Neural progenitor cell (in vitro differentiated cells): ENCODE data around the gene GRK3. TPM values are rescaled to one million over a fixed set of nuclear protein-coding genes. Genes with fewer than 3 reads are reported as not detected.

Experiments
- DNase-seq: peaks from one replicate; pipeline ENCODE4 v3.0.0-alpha.2; 2016; ENCODE audit warnings: low spot score
- H2AFZ ChIP-seq: fragments of 200-600 bp; sonication (generic); replicated peaks from 2 replicates; pipeline ENCODE4 v1.6.1; 2016; ENCODE audit warnings: antibody characterized with exemption
- H3F3A ChIP-seq: fragments of 200-600 bp; sonication (generic); 2 replicates; pipeline ENCODE4 v1.6.1; 2016; ENCODE audit warnings: antibody characterized with exemption, low read depth
- H3K27ac ChIP-seq: fragments of 200-600 bp; sonication (generic); 2 replicates; pipeline ENCODE4 v1.5.1; 2016; ENCODE audit warnings: mild to moderate bottlenecking
- H3K27me3 ChIP-seq: fragments of 200-600 bp; sonication (generic); 2 replicates; pipeline ENCODE4 v1.6.1; 2016; ENCODE audit warnings: mild to moderate bottlenecking, moderate library complexity
- H3K36me3 ChIP-seq: fragments of 200-600 bp; sonication (generic); 2 replicates; pipeline ENCODE4 v1.5.1; 2016
- H3K4me1 ChIP-seq: fragments of 200-600 bp; sonication (generic); 2 replicates; pipeline ENCODE4 v1.6.1; 2016; ENCODE audit warnings: mixed run types
- H3K4me2 ChIP-seq: fragments of 200-600 bp; sonication (generic); 2 replicates; pipeline ENCODE4 v1.6.1; 2016
- H3K4me3 ChIP-seq: fragments of 200-600 bp; sonication (generic); 2 replicates; pipeline ENCODE4 v1.5.1; 2016
- H3K79me2 ChIP-seq: fragments of 200-600 bp; sonication (generic); 2 replicates; pipeline ENCODE4 v1.6.1; 2016; ENCODE audit warnings: low read depth
- H3K9ac ChIP-seq: fragments of 200-600 bp; sonication (generic); 2 replicates; pipeline ENCODE4 v1.6.1; 2016
- H3K9me3 ChIP-seq: fragments of 200-600 bp; sonication (generic); 2 replicates; pipeline ENCODE4 v1.5.1; 2016; ENCODE audit warnings: low read depth
- H4K20me1 ChIP-seq: fragments of 200-600 bp; sonication (generic); 2 replicates; pipeline ENCODE4 v1.6.1; 2016; ENCODE audit warnings: low read depth
- H3K27ac Mint-ChIP-seq: 3 replicates; pipeline ENCODE4 v1.8.0; 2021; ENCODE audit warnings: mixed read lengths
- H3K27me3 Mint-ChIP-seq: 2 replicates; pipeline ENCODE4 v1.8.0; 2022; ENCODE audit warnings: low read depth, mild to moderate bottlenecking, inconsistent platforms, moderate library complexity, mixed read lengths; ENCODE audit not compliant: insufficient read depth
- H3K36me3 Mint-ChIP-seq: 3 replicates; pipeline ENCODE4 v1.8.0; 2021; ENCODE audit warnings: mixed read lengths
- H3K4me1 Mint-ChIP-seq: 3 replicates; pipeline ENCODE4 v1.8.0; 2021; ENCODE audit warnings: mixed read lengths
- H3K4me3 Mint-ChIP-seq: 3 replicates; pipeline ENCODE4 v1.8.0; 2021; ENCODE audit warnings: mild to moderate bottlenecking, moderate library complexity, mixed read lengths
- H3K9me3 Mint-ChIP-seq: 3 replicates; pipeline ENCODE4 v1.8.0; 2020; ENCODE audit warnings: mixed read lengths
- CTCF ChIP-seq: fragments of 200-600 bp; sonication (generic); IDR thresholded peaks from 2 replicates; pipeline ENCODE4 v1.5.1; 2017; ENCODE audit warnings: antibody characterized with exemption, mild to moderate bottlenecking
- EZH2 ChIP-seq: fragments of 200-600 bp; sonication (generic); IDR thresholded peaks from 2 replicates; pipeline ENCODE4 v1.6.1; 2017; ENCODE audit warnings: antibody characterized with exemption, mild to moderate bottlenecking, moderate library complexity
- EZH2phosphoT487 ChIP-seq: fragments of 200-600 bp; sonication (generic); IDR thresholded peaks from 2 replicates; pipeline ENCODE4 v1.6.1; 2017; ENCODE audit warnings: antibody characterized with exemption
- total RNA-seq: library from RNA; depleted of rRNA; stranded (reverse); fragments of >200 nt; gene quantifications from 2 replicates; pipeline ENCODE4 v1.2.3, GENCODE V29; 2015; ENCODE audit warnings: low replicate concordance

GRK3 gene
- total RNA-seq, 1 donor from 2014 or later = 20.8 TPM

- no peak for DNase-seq
- H3K9me3 Mint-ChIP-seq = no peaks in the 10 kb centered on the region
- Histone ChIP-seq H3F3A (no peaks in the 10 kb centered on the region), H2AFZ (no peak overlapping the region), H3K79me2 (no peaks in the 10 kb centered on the region), H3K9me3 (no peaks in the 10 kb centered on the region), H3K27me3 (no peaks in the 10 kb centered on the region), H3K27ac (no peak overlapping the region), H3K36me3 (no peaks in the 10 kb centered on the region), H3K9ac (no peak overlapping the region), H3K4me1 (no peaks in the 10 kb centered on the region), H3K4me2 (no peak overlapping the region), H4K20me1 (no peaks in the 10 kb centered on the region), H3K4me3 (no peak overlapping the region)
- no peaks in the 10 kb centered on the region for H3K27me3 Mint-ChIP-seq
- H3K4me3 Mint-ChIP-seq = no peak overlapping the region
- TF ChIP-seq EZH2phosphoT487 = no peak
- TF ChIP-seq CTCF = no peak
- TF ChIP-seq EZH2 = no peak
- H3K36me3 Mint-ChIP-seq = peaks cover 3% of the 10 kb centered on the region
- H3K4me1 Mint-ChIP-seq = no peaks in the 10 kb centered on the region
- no peak overlapping the region for H3K27ac Mint-ChIP-seq
Observed at GRCh38 chr22:25690798-25691197, 126.3 kb downstream of the GRK3 start.

DNA sequence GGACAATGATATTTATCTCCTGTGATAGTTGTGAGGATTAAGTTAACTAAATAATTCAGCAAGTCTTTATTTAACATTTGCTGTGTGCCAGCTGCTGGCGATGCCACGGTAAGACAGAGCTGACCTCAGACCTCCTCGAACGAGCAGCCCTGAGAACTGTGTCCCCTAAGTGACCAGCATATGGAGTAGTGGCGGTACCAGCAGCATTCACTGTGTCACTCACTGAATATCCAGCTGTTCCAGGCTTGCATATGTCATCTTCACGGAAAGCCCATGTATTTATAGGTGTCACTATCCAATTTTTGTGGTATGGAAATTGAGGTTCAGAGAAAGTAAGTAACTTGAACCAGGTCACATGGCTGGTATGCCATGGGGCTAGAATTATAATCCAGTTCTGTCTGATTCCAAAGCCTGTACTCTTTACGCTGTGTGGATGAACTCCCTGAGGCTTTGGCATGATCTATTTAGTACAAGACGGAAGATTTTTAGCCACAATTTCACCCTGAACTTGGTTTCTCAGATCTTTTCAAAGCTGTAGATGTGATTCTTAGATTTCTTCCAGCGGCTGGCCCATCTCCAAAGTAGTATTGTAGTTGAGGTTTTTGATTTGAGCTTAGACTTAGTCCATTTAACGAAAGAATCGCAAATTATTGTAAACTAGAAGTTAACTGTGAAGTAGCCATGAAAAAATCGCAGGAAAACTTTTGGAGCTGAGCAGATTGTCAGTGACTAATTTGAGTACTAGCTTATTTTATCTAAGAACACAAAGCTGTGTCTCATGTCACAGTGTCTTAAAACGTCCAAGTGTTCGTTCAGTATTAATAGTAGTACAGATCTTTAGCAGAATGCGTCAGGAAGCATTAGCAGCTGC lies 128.2 kb downstream of the GRK3 start:
- no peaks in the 10 kb centered on the region for H3K9me3 ChIP-seq
- H3K27ac Mint-ChIP-seq = no peak overlapping the region
- H3K27ac ChIP-seq = no peak overlapping the region
- no peaks in the 10 kb centered on the region for H3K27me3 Mint-ChIP-seq
- H3K9me3 Mint-ChIP-seq = no peaks in the 10 kb centered on the region
- H3F3A ChIP-seq = no peaks in the 10 kb centered on the region
- peaks cover 5% of the 10 kb centered on the region for H3K36me3 Mint-ChIP-seq
- no peaks in the 10 kb centered on the region for H4K20me1 ChIP-seq
- H3K4me2 ChIP-seq = no peak overlapping the region
- no peak overlapping the region for H2AFZ ChIP-seq
- no peaks in the 10 kb centered on the region for H3K36me3 ChIP-seq
- no peaks in the 10 kb centered on the region for H3K27me3 ChIP-seq
- no peaks in the 10 kb centered on the region for H3K79me2 ChIP-seq
- no peak for TF ChIP-seq EZH2
- no peak for TF ChIP-seq EZH2phosphoT487
- no peak for TF ChIP-seq CTCF
- no peak overlapping the region for H3K9ac ChIP-seq
- H3K4me1 ChIP-seq = no peaks in the 10 kb centered on the region
- no peak for DNase-seq
- H3K4me3 Mint-ChIP-seq = no peak overlapping the region
- H3K4me3 ChIP-seq = no peak overlapping the region
- H3K4me1 Mint-ChIP-seq = peaks cover 4% of the 10 kb centered on the region

DNA sequence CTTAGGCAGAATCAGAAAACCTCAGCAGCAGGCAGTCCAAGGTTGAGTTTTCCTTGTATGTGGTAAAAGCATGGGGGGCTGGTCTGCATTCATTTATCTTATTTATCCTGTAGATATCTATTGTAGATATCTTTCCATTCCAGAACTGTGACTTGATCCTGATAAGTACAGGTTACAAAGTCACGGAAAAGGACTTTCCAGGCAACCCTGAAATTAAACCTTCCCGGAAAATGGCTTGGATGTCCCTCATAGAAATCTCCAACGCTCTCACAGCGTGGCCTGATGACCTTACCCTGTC lies 128.7 kb downstream of the GRK3 start:
- no peak overlapping the region for H3K4me3 Mint-ChIP-seq
- H3K27ac ChIP-seq = no peak overlapping the region
- H3K4me1 ChIP-seq = no peaks in the 10 kb centered on the region
- no peaks in the 10 kb centered on the region for H3F3A ChIP-seq
- peaks cover 5% of the 10 kb centered on the region for H3K36me3 Mint-ChIP-seq
- no peaks in the 10 kb centered on the region for H3K79me2 ChIP-seq
- H3K9me3 ChIP-seq = no peaks in the 10 kb centered on the region
- H3K9me3 Mint-ChIP-seq = no peaks in the 10 kb centered on the region
- no peak for DNase-seq
- H3K9ac ChIP-seq = no peak overlapping the region
- H3K27me3 Mint-ChIP-seq = peaks cover 1% of the 10 kb centered on the region
- H3K27ac Mint-ChIP-seq = no peak overlapping the region
- H4K20me1 ChIP-seq = no peaks in the 10 kb centered on the region
- no peak for TF ChIP-seq EZH2phosphoT487
- TF ChIP-seq EZH2 = no peak
- TF ChIP-seq CTCF = no peak
- H3K4me1 Mint-ChIP-seq = peaks cover 7% of the 10 kb centered on the region
- no peaks in the 10 kb centered on the region for H3K27me3 ChIP-seq
- no peak overlapping the region for H2AFZ ChIP-seq
- H3K4me2 ChIP-seq = no peak overlapping the region
- H3K4me3 ChIP-seq = no peak overlapping the region
- H3K36me3 ChIP-seq = no peaks in the 10 kb centered on the region
